RWPE1 (cell line): Measurements from ENCODE around the gene ZNF416.
A peak's percentile ranks its signal among the peaks of the same experiment; 100 is the strongest.

Experiments
- CTCF ChIA-PET: fragments of 350-600 bp; sonication (Branson Sonifier 250); formaldehyde crosslinking; extraction: SDS; loops from one replicate; lab custom pipeline; 2021; lab: Yijun Ruan, JAX
- POLR2A ChIA-PET: fragments of 400-600 bp; formaldehyde crosslinking; extraction: SDS; loops from one replicate; lab custom pipeline; 2020; ENCODE audit warnings: antibody characterized with exemption; ENCODE audit not compliant: low non-redundant PET; lab: Yijun Ruan, JAX
- DNase-seq: peaks from one replicate; pipeline ENCODE4 v3.0.0; 2012; ENCODE audit warnings: low spot score
- H3K27ac ChIP-seq: fragments of 450-650 bp; 2 replicates; pipeline ENCODE4 v1.5.1; 2017
- CTCF ChIP-seq: fragments of 450-650 bp; conservative IDR thresholded peaks from 2 replicates; pipeline ENCODE4 v1.5.1; 2017; ENCODE audit warnings: low read depth, mild to moderate bottlenecking

Gene ZNF416

GRCh38 chr19:57578487-57579205, at the start of gene ZNF416:
Gene ZNF416, minus strand, starts transcription at chr19:57578911. Its CDS starts 207 bp downstream, at chr19:57578704.
- H3K27ac ChIP-seq = peak within 1 kb of the TSS; percentile 67
- TF ChIP-seq CTCF = no peak
- POLR2A ChIA-PET = no interaction called here
- DNase-seq = peak; percentile 98
- CTCF ChIA-PET = no interaction called here

GRCh38 chr19:57623091-57623490, 44.4 kb upstream of the ZNF416 start:
- ChIA-PET POLR2A (no interaction called here), CTCF (interaction anchor here (0.7 kb wide), 1 partner anchor 384 kb away, joined by 3 read pairs; no protein-coding TSS in a partner anchor)
- no peak overlapping the region for H3K27ac ChIP-seq
- no peak for DNase-seq
- TF ChIP-seq CTCF = no peak

GRCh38 chr19:57620673-57621348, 42.1 kb upstream of the ZNF416 start:
- no peak overlapping the region for H3K27ac ChIP-seq
- TF ChIP-seq CTCF = no peak
- ChIA-PET POLR2A (no interaction called here), CTCF (no interaction called here)
- DNase-seq = no peak

- H3K27ac ChIP-seq = no peak overlapping the region
- ChIA-PET CTCF (no interaction called here), POLR2A (no interaction called here)
- DNase-seq = no peak
- no peak for TF ChIP-seq CTCF
Observed at GRCh38 chr19:57615346-57615745, 36.6 kb upstream of the ZNF416 start.

- POLR2A ChIA-PET = interaction anchor here (0.6 kb wide), 1 partner anchor 419 kb away, joined by 8 read pairs; no protein-coding TSS in a partner anchor
- peak within 1 kb of the TSS; percentile 71 for H3K27ac ChIP-seq
- CTCF ChIA-PET = no interaction called here
- DNase-seq = peak; percentile 84
- no peak for TF ChIP-seq CTCF
Observed at GRCh38 chr19:57613941-57614743, 35.4 kb upstream of the ZNF416 start, which contains the start of gene ZNF134. Gene ZNF134, plus strand, starts transcription at chr19:57614242. Its CDS starts 5,227 bp downstream, at chr19:57619469.

- no peak overlapping the region for H3K27ac ChIP-seq
- POLR2A ChIA-PET = no interaction called here
- no peak for TF ChIP-seq CTCF
- CTCF ChIA-PET = no interaction called here
- DNase-seq = no peak
Observed at GRCh38 chr19:57611113-57611512, 32.4 kb upstream of the ZNF416 start.
